ENCODE results near the gene HBEGF. TPM values are rescaled to one million over a fixed set of nuclear protein-coding genes. Genes with fewer than 3 reads are reported as not detected.

HBEGF gene
- total and polyA plus RNA-seq, 7 donors = 4.7 to 17.6 (median 10.9) TPM

- WGBS, 2 donors = 87 to 88% methylated on average over 5 of the region's 5 CpGs
- peak overlapping the region; percentile 73 to 87 (median 80) for H3K27ac ChIP-seq
- H3K4me3 ChIP-seq = no peak overlapping the region
- no peak for TF ChIP-seq CTCF (IDR thresholded peaks at IDR 0.05)
- no peak for TF ChIP-seq EP300 (IDR thresholded peaks at IDR 0.05)
- no peak for TF ChIP-seq POLR2AphosphoS5 (IDR thresholded peaks at IDR 0.05)
- no peak for TF ChIP-seq POLR2A (IDR thresholded peaks at IDR 0.05)
- intact Hi-C loops (cut with DNase I) = no loop called here
- no peaks in the 10 kb centered on the region for H3K27me3 ChIP-seq
- no peak for DNase-seq
- no peaks in the 10 kb centered on the region for H3K9me3 ChIP-seq
- no peaks in the 10 kb centered on the region for H3K36me3 ChIP-seq
- peaks cover 0 to 43% (median 31%) of the 10 kb centered on the region in 4 donors for H3K4me1 ChIP-seq
These were observed 22.3 kb downstream of the HBEGF start for GRCh38 chr5:140324041-140324600.

- DNase-seq = peak; percentile 76
- H3K4me3 ChIP-seq = no peak overlapping the region
- intact Hi-C loops (cut with DNase I) = no loop called here
- H3K27me3 ChIP-seq = no peaks in the 10 kb centered on the region
- H3K4me1 ChIP-seq = peaks cover 0 to 43% (median 31%) of the 10 kb centered on the region in 4 donors
- WGBS, 2 donors = 51 to 70% methylated on average over 9 of the region's 9 CpGs
- peak overlapping the region; percentile 73 to 87 (median 80) for H3K27ac ChIP-seq
- TF ChIP-seq EP300 (IDR thresholded peaks at IDR 0.05) = no peak
- peak in 1 of 4 donors; percentile 2 for TF ChIP-seq POLR2AphosphoS5 (IDR thresholded peaks at IDR 0.05)
- no peak for TF ChIP-seq POLR2A (IDR thresholded peaks at IDR 0.05)
- no peak for TF ChIP-seq CTCF (IDR thresholded peaks at IDR 0.05)
- H3K36me3 ChIP-seq = no peaks in the 10 kb centered on the region
- H3K9me3 ChIP-seq = no peaks in the 10 kb centered on the region
These were observed 23.4 kb downstream of the HBEGF start for GRCh38 chr5:140322751-140323731.

GRCh38 chr5:140321796-140322195, 24.6 kb downstream of the HBEGF start:
- Histone ChIP-seq H3K9me3 (no peaks in the 10 kb centered on the region), H3K4me3 (no peak overlapping the region), H3K4me1 (peaks cover 0 to 45% (median 31%) of the 10 kb centered on the region in 4 donors), H3K36me3 (no peaks in the 10 kb centered on the region), H3K27ac (peak overlapping the region; percentile 33 to 87 (median 75)), H3K27me3 (no peaks in the 10 kb centered on the region)
- WGBS, 2 donors = 82 to 88% methylated on average over 2 of the region's 2 CpGs
- TF ChIP-seq CTCF (IDR thresholded peaks at IDR 0.05) (no peak), EP300 (IDR thresholded peaks at IDR 0.05) (peak in 2 of 4 donors; percentile 29 to 37), POLR2A (IDR thresholded peaks at IDR 0.05) (no peak), POLR2AphosphoS5 (IDR thresholded peaks at IDR 0.05) (peak in 1 of 4 donors; percentile 49)
- peak; percentile 81 for DNase-seq
- intact Hi-C loops (cut with DNase I) = no loop called here

GRCh38 chr5:140319833-140320232, 26.6 kb downstream of the HBEGF start:
- WGBS, 2 donors = 91 to 96% methylated on average over 1 of the region's 1 CpG
- Histone ChIP-seq H3K4me1 (peaks cover 0 to 49% (median 28%) of the 10 kb centered on the region in 4 donors), H3K27me3 (no peaks in the 10 kb centered on the region), H3K4me3 (no peak overlapping the region), H3K9me3 (no peaks in the 10 kb centered on the region), H3K36me3 (no peaks in the 10 kb centered on the region), H3K27ac (no peak overlapping the region)
- no peak for DNase-seq
- intact Hi-C loops (cut with DNase I) = no loop called here
- TF ChIP-seq POLR2AphosphoS5 (IDR thresholded peaks at IDR 0.05) = peak in 1 of 4 donors; percentile 7
- TF ChIP-seq EP300 (IDR thresholded peaks at IDR 0.05) = no peak

GRCh38 chr5:140318792-140319191, 27.6 kb downstream of the HBEGF start:
- H3K27ac ChIP-seq = no peak overlapping the region
- peaks cover 0 to 39% (median 18%) of the 10 kb centered on the region in 4 donors for H3K4me1 ChIP-seq
- intact Hi-C loops (cut with DNase I) = no loop called here
- no peaks in the 10 kb centered on the region for H3K9me3 ChIP-seq
- no peak overlapping the region for H3K4me3 ChIP-seq
- H3K36me3 ChIP-seq = no peaks in the 10 kb centered on the region
- WGBS, 2 donors = 27 to 74% methylated on average over 4 of the region's 4 CpGs
- TF ChIP-seq POLR2A (IDR thresholded peaks at IDR 0.05) (no peak), EP300 (IDR thresholded peaks at IDR 0.05) (no peak), POLR2AphosphoS5 (IDR thresholded peaks at IDR 0.05) (no peak), CTCF (IDR thresholded peaks at IDR 0.05) (no peak)
- H3K27me3 ChIP-seq = no peaks in the 10 kb centered on the region
- no peak for DNase-seq
